NCI-H146 treated with DMSO at 0.1 percent for 48 hours (cell line): ENCODE data around the gene ROCK1.
A peak's percentile ranks its signal among the peaks of the same experiment; 100 is the strongest.
"Not testable (repeated sequence)": the region's sequence is repeated elsewhere in the genome, so short reads cannot be mapped to it uniquely, and the experiment has no call there.

Source experiments
- DNase-seq: peaks from one replicate; lab custom pipeline; 2025; ENCODE audit not compliant: unreplicated experiment; lab: John Stamatoyannopoulos, UW

Gene ROCK1

GRCh38 chr18:21056545-21056944, 55.1 kb downstream of the ROCK1 start:
- DNase-seq, result no peak

GRCh38 chr18:21054252-21054821, 57.3 kb downstream of the ROCK1 start:
- DNase-seq, result no peak

- DNase-seq, result no peak
Observed at GRCh38 chr18:21053127-21053526, 58.5 kb downstream of the ROCK1 start.

DNA sequence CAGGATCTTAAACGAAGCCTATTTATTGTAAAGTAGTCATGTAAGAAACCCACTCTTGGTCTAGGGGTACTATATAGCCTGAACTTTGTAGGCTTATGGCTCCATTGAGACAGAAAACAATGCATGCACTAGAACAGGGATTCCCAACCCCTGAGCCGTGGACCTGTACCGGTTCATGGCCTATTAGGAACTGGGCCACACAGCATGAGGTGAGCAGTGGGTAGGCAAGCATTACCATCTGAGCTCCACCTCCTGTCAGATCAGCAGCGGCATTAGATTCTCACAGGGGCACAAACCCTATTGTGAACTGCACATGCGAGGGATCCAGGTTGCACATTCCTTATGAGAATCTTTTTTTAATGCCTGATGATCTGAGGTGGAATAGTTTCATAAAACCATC, 59.2 kb downstream of the ROCK1 start:
- no peak for DNase-seq

DNA sequence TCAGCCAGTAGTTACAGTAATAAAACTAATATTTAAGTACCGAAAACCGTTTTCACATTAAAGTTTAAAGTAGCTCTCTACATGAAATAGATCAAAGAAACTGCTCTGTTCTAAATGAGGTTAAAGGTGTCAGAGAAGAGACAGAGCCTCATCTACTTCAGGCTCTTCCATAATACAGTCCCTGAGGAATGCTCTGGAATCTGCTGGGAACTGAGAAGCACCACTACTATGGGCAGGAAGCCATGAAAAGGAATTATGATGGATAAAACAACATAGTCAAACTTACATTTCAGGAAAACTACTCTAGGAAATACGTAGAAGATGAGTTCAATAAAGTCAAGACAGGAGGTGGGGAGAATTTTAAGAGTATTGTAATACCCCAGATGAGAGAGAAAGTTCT, 60.0 kb downstream of the ROCK1 start:
- DNase-seq, result no peak

- DNase-seq, result no peak
Observed at GRCh38 chr18:21049306-21049705, 62.3 kb downstream of the ROCK1 start.

DNA sequence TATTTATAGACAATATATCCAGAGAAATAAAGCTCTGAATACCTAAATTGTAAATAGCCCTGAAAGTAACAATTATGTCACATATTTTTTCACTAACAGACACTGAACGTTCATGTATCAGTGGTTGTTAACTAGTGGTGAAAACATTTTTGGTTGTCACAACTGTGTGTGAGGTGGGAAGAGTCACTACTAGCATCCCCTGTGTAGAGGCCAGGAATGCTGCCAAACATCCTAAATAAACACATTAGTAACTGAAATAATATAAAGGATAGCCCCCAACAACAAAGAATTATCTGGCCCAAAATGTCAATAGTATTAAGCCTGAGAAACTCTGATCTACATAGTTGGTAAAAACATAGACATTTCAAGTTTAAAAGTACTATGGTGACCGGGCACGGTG, 64.5 kb downstream of the ROCK1 start:
- DNase-seq, result no peak

- no peak for DNase-seq
Observed at GRCh38 chr18:21040466-21040865, 71.1 kb downstream of the ROCK1 start.

DNA sequence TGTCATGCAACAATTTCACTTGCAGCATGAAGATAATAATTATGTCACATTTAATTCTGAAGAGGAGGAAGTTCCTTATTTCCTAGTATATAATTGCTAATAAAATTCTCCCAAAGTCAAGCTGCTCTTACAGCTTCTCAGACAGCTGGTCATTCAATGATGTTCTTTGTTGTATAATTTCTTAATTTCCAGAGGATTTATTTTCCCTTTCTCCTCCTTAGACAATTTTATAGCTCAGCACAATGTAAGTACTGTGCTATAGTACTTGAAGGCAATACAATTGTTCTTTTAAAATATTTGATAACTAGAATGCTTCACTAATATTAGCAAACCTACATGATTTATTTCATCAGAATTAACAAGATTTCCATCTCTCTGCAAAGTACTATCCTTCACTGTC, 73.4 kb downstream of the ROCK1 start:
- no peak for DNase-seq

GRCh38 chr18:21031845-21032244, 79.8 kb downstream of the ROCK1 start:
- DNase-seq, result no peak

DNA sequence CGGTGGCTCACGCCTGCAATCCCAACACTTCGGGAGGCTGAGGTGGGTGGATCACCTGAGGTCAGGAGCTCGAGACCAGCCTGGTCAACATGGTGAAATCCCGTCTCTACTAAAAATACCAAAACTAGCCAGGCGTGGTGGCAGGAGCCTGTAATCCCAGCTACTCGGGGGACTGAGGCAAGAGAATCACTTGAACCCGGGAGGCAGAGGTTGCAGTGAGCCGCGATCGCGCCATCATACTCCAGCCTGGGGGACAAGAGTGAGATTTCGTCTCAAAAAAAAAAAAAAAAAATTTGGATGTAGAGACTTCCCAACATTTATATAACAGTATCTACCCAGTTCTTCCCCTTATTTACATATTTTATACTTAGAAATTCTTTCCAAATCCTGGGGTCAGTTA, 93.4 kb downstream of the ROCK1 start:
- not testable (repeated sequence) for DNase-seq

- DNase-seq, result no peak
Observed at GRCh38 chr18:21012308-21012707, 99.3 kb downstream of the ROCK1 start.

DNA sequence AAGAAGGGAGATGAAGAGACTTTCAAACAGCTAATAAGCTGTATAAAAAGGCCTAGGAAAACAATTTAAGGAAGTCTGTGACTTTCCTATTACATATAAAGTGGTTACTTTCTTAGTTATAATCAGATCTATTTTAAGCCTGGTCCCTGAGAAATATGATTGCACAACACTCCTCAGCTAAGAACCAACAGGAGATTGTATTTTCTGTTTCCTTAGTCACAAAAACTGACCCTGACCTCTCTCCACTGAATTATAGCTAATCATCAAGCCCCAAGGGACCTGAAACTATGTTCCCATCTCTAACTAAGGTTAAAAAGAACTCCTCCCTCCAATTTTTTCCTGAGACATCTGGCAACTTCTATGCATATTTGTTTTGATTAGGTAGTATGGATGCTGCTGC, 106.9 kb downstream of the ROCK1 start:
- no peak for DNase-seq

DNA sequence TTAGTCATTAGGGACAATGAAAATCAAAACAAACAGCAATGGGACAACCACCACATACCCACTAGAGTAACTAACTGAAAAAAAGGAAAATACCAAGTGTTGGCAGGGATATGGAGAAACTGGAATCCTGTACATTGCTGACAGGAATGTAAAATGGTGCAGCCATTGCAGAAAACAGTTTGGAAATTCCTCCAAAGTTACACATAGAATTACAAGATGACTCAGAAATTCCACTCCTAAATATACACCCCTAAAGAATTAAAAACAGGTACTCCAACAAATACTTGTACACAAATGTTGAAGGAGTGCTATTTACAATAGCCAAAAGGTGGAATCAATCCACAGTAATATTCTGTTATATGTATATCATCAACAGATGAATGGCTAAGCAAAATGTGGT, 110.9 kb downstream of the ROCK1 start:
- no peak for DNase-seq

DNA sequence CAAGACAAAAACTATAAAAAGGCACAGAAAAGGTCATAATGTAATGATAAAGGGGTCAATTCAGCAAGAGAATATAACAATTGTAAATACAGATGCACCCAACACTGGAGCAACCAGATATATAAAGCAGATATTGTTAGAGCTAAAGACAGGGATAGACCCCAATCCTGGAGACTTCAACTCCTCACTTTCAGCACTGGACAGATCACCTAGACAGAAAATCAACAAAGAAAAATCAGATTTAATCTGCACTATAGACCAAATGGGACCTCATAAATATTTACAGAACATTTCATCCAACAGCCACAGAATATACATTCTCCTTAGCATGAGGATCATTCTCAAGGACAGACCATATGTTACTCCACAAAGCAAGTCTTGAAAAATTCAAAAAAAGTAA, 114.2 kb downstream of the ROCK1 start:
- no peak for DNase-seq

DNA sequence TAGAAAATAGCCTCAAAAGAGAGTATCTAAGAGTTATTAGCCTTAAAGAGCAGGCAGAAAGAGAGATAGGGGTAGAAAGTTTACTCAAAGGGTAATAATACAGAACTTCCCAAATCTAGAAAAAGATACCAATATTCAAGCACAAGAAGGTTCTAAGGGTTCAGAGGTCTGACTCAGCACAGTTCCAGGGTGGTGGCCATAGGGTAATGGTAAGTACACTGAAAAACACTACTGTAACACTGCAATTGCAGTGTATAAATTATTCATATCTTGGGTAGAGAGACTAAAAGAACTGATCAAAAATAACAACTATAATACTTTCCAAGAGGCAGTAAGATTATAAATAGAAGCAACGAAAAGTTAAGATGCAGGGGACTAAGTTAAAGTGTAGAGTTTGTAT, 115.2 kb downstream of the ROCK1 start:
- DNase-seq, result no peak

- no peak for DNase-seq
Observed at GRCh38 chr18:20988726-20989125, 122.9 kb downstream of the ROCK1 start.

DNA sequence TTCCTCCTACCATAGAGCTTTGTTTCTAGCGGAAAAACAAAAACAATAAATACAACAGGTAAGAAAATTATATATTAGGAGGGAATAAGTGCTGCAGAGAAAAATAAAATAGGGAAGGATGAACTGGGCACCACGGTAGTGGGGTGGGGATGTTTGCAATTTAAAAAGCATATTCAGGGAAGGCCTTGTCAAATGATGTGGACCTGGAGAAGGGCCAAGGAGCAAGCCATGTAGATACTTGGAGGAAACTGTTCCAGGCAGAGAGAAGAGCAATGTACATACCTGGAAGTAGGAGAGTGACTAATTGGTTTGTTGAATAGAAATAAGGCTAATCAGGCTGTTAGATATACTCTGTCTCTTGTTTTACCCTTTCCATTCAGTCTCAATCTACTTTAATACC, 136.5 kb downstream of the ROCK1 start:
- DNase-seq, result no peak

GRCh38 chr18:20971886-20972267, 139.7 kb downstream of the ROCK1 start:
- peak; percentile 50 for DNase-seq

DNA sequence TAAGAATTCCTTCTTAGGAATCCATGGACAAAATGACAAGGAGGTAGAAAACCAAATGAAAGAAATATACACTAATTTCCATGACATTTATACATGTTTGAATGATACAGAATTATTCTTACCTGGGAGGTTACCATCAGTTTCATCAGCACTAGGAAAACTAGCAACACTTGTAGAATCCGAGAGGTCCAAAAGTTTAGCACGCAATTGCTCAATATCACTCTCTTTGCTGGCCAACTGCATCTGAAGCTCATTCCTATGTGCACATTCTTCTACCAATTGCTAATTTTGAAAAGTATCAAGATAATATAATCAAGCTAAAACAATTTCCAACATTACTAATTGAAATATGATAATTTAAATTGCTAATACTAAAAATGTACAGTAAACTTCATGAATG, 144.8 kb downstream of the ROCK1 start:
- DNase-seq, result no peak

DNA sequence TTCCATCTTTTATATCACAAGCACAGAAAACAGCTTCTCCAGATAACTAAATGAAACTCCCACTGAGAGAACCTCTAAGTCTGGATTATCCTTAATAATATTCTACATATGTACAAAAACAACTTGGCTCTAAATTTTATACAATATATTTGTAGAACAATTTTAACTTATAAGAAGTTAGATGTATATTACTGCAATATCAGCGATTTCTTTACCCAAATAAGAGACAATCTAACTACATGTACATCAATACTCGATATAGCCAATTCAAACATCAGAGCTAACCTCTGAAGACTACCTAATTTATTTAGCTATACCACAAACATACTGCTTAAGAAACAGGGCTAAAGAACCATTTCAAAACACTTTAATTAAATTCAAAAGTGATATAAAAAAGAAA, 148.6 kb downstream of the ROCK1 start:
- no peak for DNase-seq

- DNase-seq, result no peak
Observed at GRCh38 chr18:20960735-20961134, 150.9 kb downstream of the ROCK1 start.

GRCh38 chr18:20950827-20951226, 160.8 kb downstream of the ROCK1 start:
- DNase-seq, result not testable (repeated sequence)
